Mucosa of descending colon (tissue), 3 donors: Measurements from ENCODE around the gene THRA. TPM values are rescaled to one million over a fixed set of nuclear protein-coding genes. Genes with fewer than 3 reads are reported as not detected.

Experiments used
- ATAC-seq: fragments of 200-7000 bp; cut with Tn5 transposase; one replicate; pipeline ENCODE4 v1.9.1; 2020; ENCODE audit warnings: mild to moderate bottlenecking, moderate library complexity
- DNase-seq, 3 donors: peaks; one replicate each; pipeline ENCODE4 v3.0.0-alpha.2; 2020
- H3K36me3 ChIP-seq: fragments of 200-600 bp; one replicate; pipeline ENCODE4 v1.8.0; 2021; ENCODE audit warnings: low read depth, mild to moderate bottlenecking
- H3K4me1 ChIP-seq: fragments of 200-600 bp; one replicate; pipeline ENCODE4 v1.8.0; 2021; ENCODE audit warnings: low read depth, mild to moderate bottlenecking
- H3K4me3 ChIP-seq: fragments of 200-600 bp; one replicate; pipeline ENCODE4 v1.8.0; 2021; ENCODE audit warnings: mild to moderate bottlenecking
- H3K9me3 ChIP-seq: fragments of 200-600 bp; one replicate; pipeline ENCODE4 v1.8.0; 2021; ENCODE audit warnings: mild to moderate bottlenecking
- CTCF ChIP-seq: fragments of 200-600 bp; IDR thresholded peaks from one replicate; pipeline ENCODE4 v1.8.0; 2022; ENCODE audit warnings: antibody characterized with exemption, mild to moderate bottlenecking
- intact Hi-C, 2 donors: fragments of 100-400 bp; cut with DNase I in 1 of 2; cut with micrococcal nuclease in 1 of 2; formaldehyde crosslinking; loops; one replicate each; pipeline versions ENCODE4 v1.11.0 to v1.11.1; 2022; cut with DNase I, micrococcal nuclease
- total RNA-seq, 3 donors: library from RNA; stranded (reverse); fragmentation: NEBNext Ultra II Directional in 2 of 3; extraction: Animal tissue kit (Norgen Biotek cat#: 25700) in 2 of 3; gene quantifications; one replicate each; pipeline versions ENCODE4 v1.2.1 to v1.2.4, GENCODE V29; 2021 to 2023
- donor health status: DM: no; HTN: no; CAD: no; lungs with moderate emphysema.
- donor health status: DM: no; HTN: no; CAD: no.
- donor health status: DM: no; HTN: yes; CAD: no.

The THRA gene
- total RNA-seq, 3 donors from 2014 or later: 56.8 to 114 (median 60.0) TPM

- peak; percentile 77 for TF ChIP-seq CTCF
- Histone ChIP-seq H3K4me1 (peaks cover 62% of the 10 kb centered on the region), H3K36me3 (no peaks in the 10 kb centered on the region), H3K9me3 (no peaks in the 10 kb centered on the region), H3K4me3 (no peak overlapping the region)
- peak; percentile 81 for ATAC-seq
- intact Hi-C loops: loop anchor here in 1 of 2 donors (2.0 kb wide), 1 partner anchor 49 kb away; no protein-coding TSS in a partner anchor
- peak; percentile 93 to 97 (median 94) for DNase-seq
Measured at GRCh38 chr17:40113110-40113906, 50.5 kb downstream of the THRA start.

GRCh38 chr17:40113907-40114245, 51.1 kb downstream of the THRA start:
- TF ChIP-seq CTCF: no peak
- Histone ChIP-seq H3K4me3 (no peak overlapping the region), H3K9me3 (no peaks in the 10 kb centered on the region), H3K36me3 (no peaks in the 10 kb centered on the region), H3K4me1 (peaks cover 57% of the 10 kb centered on the region)
- ATAC-seq (no peak), DNase-seq (no peak)
- intact Hi-C loops: loop anchor here in 1 of 2 donors (2.0 kb wide), 1 partner anchor 49 kb away; no protein-coding TSS in a partner anchor

GRCh38 chr17:40115101-40115436, 52.3 kb downstream of the THRA start:
- DNase-seq (no peak), ATAC-seq (no peak)
- Histone ChIP-seq H3K4me3 (no peak overlapping the region), H3K36me3 (no peaks in the 10 kb centered on the region), H3K9me3 (no peaks in the 10 kb centered on the region), H3K4me1 (peaks cover 45% of the 10 kb centered on the region)
- TF ChIP-seq CTCF: no peak
- intact Hi-C loops: no loop called here

- DNase-seq: peak; percentile 87 to 94 (median 91)
- TF ChIP-seq CTCF: no peak
- ATAC-seq: peak; percentile 87
- intact Hi-C loops: no loop called here
- no peaks in the 10 kb centered on the region for H3K9me3 ChIP-seq
- peaks cover 16% of the 10 kb centered on the region for H3K4me1 ChIP-seq
- H3K4me3 ChIP-seq: peak within 1 kb of the TSS; percentile 66
- H3K36me3 ChIP-seq: no peaks in the 10 kb centered on the region
Measured at GRCh38 chr17:40121181-40122135, 58.7 kb downstream of the THRA start, which contains the start of gene MSL1. Gene MSL1 (plus strand): TSS chr17:40121971. CDS start chr17:40122613, 642 bp downstream.

GRCh38 chr17:40122136-40122998, 59.6 kb downstream of the THRA start:
- DNase-seq: peak; percentile 58 to 75 (median 74)

More at GRCh38 chr17:40122136-40122998, 59.6 kb downstream of the THRA start:
- Histone ChIP-seq H3K36me3 (no peaks in the 10 kb centered on the region), H3K4me3 (peak overlapping the region; percentile 66), H3K4me1 (peaks cover 16% of the 10 kb centered on the region), H3K9me3 (no peaks in the 10 kb centered on the region)
- TF ChIP-seq CTCF: no peak
- intact Hi-C loops: no loop called here
- ATAC-seq: peak; percentile 49
